Renal cortex interstitium (tissue), 15 donors: ENCODE data around the gene IFITM5. TPM values are rescaled to one million over a fixed set of nuclear protein-coding genes. Genes with fewer than 3 reads are reported as not detected.
"Not testable (repeated sequence)": the region's sequence is repeated elsewhere in the genome, so short reads cannot be mapped to it uniquely, and the experiment has no call there.

ENCODE experiments used
- DNase-seq, 11 donors: peaks; one replicate each; pipeline ENCODE4 v3.0.0-alpha.2; 2013; ENCODE audit warnings: low read depth in 9 of 11, low spot score in 4 of 11; ENCODE audit errors: extremely low read depth in 1 of 11
- long read RNA-seq, 16 experiments: transcript quantifications; one replicate each; lab custom pipeline, GENCODE V29; 2026
- polyA plus RNA-seq, 3 donors: library from polyadenylated mRNA; unstranded; fragments of 120-200 nt; gene quantifications; one replicate each; pipeline ENCODE4 v1.2.1, GENCODE V29; 2013; ENCODE audit not compliant: insufficient read length in 3 of 3

IFITM5 gene
- polyA plus RNA-seq, result under 1 TPM in 2 of 3 donors, not detected in 1; 0.19 to 0.36 TPM
- long read RNA-seq, donor 1, partial matches to known transcripts, result 592 of 609 reads
- long read RNA-seq, donor 1, other reads (novel, unspliced or antisense), result 17 of 609 reads
- long read RNA-seq, donor 2, partial matches to known transcripts, result 596 of 612 reads
- long read RNA-seq, donor 2, other reads (novel, unspliced or antisense), result 16 of 612 reads
- long read RNA-seq, donor 3, result 0 reads
- long read RNA-seq, donor 4, result 0 reads
- long read RNA-seq, donor 5, result 0 reads
- long read RNA-seq, donor 6, result 0 reads
- long read RNA-seq, donor 7, partial matches to known transcripts, result 701 of 701 reads
- long read RNA-seq, donor 7, other reads (novel, unspliced or antisense), result 0 of 701 reads
- long read RNA-seq, donor 8, result 0 reads
- long read RNA-seq, donor 9, partial matches to known transcripts, result 473 of 478 reads
- long read RNA-seq, donor 9, other reads (novel, unspliced or antisense), result 5 of 478 reads
- long read RNA-seq, donor 10, result 0 reads
- long read RNA-seq, donor 11, partial matches to known transcripts, result 0 of 388 reads
- long read RNA-seq, donor 11, other reads (novel, unspliced or antisense), result 388 of 388 reads
- long read RNA-seq, donor 12, result 0 reads
- long read RNA-seq, donor 13, result 0 reads
- long read RNA-seq, donor 14, partial matches to known transcripts, result 641 of 664 reads
- long read RNA-seq, donor 14, other reads (novel, unspliced or antisense), result 23 of 664 reads
- long read RNA-seq, donor 15, result 0 reads
- long read RNA-seq, donor 16, partial matches to known transcripts, result 1,498 of 1,503 reads
- long read RNA-seq, donor 16, other reads (novel, unspliced or antisense), result 5 of 1,503 reads

DNA sequence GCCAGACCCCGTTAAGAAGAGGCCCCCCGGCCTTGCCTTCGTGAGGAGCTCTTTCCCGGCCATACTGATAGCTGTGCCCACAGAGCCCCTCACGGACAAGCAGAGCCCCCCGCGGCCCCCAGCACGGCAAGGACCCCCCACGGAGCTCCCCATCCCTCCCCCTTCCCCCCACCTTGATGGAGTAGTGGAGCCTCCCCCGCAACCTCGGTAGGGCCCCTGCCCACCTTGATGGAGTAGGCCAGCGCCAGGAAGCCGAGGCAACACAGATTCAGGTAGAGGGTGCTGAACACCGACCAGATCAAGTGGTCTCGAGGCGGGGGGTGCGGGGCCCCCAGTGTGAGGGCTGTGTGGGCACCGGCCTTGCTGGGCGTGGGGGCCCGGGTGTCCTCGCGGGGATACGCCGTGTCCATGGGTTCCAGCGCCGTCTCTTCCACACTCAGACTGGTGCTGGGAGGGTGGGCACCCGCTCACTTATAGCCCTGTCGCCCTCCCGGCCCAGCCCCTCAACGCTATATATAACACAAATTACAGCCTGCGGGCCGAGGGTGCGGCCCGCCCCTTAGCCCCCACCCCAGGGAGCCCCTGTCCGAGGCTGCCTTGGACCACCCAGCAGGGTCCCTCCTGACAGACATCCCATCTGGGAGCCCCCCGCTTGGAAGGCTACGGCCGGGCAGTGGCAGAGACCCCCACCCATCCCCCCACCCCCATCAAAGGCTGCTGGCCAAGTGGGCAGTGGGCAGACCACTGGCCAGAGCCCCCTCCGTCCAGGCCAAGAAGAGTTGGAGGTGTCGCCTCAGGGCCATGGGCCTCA, at the start of gene IFITM5:
Gene IFITM5 (minus strand): TSS at position 446 of the 811 bp plus-strand sequence. CDS start 36 bp downstream, at position 410.
- DNase-seq, result no peak

DNA sequence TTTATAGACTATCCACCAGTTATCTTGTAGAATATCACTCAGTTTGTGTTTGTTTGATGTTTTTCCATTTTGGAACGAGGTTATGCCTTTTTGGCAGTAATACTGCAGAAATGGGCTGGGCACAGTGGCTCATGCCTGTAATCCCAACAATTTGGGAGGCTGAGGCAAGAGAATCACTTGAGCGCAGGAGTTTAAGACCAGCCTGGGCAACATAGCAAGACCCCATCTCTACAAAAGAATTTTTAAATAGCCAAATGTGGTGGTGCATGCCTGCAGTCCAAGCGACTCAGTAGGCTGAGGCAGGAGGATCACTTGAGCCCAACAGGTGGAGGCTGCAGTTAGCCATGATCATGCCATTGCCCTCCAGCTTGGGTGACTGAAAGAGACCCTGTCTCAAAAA, 47.2 kb upstream of the IFITM5 start:
- DNase-seq, result no peak

DNA sequence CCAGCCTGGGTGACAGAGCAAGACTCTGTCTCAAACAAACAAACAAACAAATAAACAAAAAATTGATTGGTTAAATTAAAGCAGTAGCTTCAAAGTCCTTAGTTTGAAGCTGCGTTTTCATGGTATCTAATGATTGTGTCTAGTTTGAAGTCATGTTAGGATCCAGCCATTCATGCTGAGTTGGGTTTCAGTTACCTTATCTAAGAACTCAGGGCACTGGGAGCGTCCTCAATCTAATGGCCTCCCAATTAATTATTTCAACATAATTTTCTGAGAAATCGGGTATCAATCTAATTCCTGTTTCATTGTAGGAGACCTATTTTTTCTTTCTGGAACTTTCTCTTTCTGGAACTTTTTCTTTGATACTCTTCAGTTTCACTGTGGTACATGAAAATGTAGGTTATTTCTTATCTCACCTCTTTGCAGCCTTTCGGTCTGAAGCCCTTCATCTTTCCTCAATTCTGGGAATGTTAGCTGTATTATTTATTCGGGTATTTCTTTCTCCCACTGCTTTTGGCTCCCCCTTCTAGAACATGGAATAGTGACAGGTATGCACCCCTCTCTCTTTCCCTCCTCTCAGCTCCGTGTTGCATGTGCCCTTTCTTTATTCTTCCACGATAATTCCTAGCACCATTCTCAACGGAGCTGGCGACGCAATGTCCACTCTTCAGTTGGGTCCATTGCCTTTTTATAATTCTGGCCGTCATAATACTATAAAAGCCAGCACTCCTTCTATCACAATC, 45.7 kb upstream of the IFITM5 start:
- no peak for DNase-seq

DNA sequence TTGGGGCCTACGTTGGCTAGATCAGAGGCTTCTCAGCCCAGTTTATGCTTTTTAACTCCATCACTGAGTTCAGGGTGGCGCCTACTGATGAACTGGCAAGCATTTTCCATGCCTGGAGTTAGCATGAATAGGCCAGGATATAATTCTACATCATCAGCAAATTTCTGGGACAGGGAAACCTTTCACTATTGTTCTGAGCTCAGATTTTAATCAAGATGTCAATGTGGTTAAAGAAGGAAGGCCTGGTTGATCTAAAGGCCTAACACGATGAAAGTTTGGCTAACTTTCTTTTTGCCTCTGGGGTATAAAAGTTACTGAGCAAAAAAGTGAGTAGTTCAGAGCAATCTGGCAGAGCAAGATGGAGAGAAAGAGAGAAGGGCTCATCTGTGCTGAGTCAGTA, 43.0 kb upstream of the IFITM5 start:
- DNase-seq, result no peak

DNA sequence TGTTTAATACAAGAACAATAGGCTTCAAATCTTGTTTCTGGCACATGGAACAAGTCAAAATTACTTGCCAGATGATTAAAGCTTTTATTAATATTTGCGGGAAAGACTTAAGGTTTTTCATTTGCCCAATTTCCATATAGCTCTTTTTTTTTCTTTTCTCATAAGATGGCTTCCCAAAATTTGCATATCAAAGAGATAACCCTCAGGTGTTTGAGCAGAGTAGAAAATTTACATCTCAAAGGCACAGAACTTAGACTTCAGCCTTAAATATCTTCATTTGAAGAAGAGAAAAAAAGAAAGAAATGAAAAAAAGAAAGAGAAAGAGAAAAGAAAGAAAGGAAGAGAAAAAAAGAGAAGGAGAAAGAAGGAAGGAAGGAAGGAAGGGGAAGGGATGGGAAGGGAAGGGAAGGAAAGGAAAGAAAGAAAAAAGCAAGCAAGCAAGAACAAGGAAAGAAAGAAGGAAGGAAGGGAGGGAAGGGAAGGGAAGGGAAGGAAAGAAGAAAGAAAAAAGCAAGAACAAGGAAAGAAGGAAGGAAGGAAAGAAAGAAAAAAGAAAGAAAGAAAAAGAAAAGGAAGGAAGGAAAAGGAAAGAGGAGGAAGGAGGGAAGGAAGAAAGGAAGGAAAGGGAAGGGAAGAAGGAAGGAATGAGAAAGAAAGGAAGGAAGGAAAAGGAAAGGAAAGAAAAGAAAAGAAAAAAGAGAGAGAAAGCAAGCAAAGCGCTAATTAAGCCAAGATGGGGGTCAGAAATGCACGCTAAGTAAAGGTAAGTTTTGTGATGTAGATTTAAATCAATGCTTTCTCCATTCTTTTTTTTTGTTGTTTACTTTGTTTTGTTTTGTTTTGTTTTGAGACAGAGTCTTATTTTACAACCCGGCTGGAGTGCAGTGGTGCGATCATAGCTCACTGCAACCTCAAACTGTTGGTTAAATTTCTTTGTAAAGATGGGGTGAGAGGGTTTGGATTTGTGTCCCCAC, 41.5 kb upstream of the IFITM5 start:
- DNase-seq, result no peak

DNA sequence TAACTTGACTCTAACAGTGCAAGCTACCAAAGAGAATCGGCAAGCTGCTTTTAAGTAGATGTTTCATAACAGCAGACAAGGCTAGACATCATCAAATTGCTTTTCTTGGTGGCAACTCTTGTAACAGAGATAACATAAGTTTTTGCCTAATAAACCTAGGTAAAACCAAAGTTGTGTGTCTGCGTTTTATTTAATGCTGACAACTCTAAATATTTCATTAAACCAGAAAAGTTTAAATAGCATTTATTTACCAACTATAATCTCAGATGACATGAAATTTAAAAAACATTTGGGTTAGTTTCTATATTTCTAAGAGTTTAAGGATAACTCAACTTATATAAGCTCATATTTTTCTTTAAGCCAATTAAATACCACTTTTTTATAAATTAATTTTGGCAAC, 40.6 kb upstream of the IFITM5 start:
- no peak for DNase-seq

DNA sequence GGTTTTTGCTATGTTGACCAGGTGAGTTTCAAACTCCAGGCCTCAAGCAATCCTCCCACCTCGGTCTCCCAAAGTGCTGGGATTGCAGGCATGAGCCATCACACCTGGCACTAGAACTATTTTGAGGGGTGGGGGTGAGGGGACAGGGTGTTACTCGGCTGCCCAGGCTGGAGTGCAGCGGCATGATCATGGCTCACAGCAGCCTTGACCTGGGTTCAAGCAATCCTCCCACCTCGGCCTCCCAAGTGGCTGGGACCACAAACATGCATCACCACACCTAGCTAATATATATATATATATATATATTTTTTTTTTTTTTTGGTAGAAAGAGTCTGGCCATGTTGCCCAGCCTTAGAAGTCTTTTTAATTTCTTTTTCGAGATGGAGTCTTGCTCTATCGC, 38.4 kb upstream of the IFITM5 start:
- no peak for DNase-seq

DNA sequence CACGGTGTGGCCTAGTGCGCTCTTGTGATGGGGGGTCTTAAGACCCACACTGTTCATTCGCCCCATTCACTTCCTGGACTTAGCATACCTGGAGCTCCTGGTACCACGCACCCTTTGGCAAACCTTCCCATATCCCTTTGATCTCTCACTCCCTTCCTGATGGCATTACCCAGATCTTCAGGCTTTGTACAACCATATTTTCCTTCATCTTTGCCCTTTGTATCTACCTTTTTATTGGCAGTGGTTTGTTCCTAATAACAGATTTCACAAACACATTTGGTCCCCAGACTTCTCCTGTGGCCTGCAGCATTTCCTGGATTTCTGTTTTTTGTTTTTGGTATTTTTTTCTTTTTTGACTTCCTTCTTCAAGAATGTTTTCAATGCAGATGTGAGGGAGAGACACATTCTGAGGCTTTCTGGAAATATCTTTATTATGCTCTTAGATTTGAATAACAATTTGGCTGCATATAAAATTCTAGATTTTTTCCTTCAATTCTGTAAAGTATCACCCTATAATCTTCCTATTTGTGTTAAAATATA, 37.4 kb upstream of the IFITM5 start:
- no peak for DNase-seq

DNA sequence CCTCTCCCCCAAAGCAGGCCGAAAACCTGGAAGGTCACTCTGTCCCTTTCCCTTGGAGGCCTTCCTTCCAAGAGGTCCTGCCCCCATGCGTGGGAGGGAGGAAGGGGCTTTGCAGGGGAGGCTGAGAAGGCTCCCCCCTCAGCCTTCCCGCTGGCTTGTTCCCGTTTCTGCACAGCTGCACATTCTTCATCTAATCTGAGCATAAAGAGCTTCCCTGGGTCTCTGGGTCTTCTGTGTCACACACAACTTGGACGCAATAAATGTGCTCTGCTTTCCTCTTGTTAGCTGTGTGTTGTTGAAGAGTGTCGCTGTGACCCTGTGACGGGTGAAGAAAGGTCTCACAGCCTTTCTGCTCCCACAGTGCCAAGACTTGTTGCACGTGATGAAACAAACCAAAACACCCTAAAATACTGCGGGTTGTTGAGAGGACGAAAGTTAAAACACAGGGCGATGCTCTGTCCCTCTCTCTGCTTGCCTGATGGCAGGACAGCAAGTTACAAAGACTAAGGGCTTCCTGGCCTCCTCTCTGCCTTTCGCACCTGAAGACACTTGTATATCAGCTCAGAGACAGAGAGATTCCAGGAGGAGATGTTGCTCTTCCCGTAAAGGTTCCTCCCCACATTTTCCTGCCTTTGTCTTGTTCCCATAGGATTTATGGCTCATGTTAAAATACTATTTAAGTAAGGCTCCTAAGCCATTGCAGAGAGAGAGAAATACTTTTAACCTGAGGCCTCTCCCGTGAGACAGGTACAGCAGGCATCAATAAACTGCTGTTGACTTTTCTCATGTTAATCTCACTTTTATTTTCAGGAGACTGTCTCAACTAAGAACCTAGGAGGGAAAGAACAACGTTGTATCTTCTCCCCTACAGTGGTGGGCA, 36.7 kb upstream of the IFITM5 start:
- peak in 3 of 11 donors; percentile 62 to 78 (median 67) for DNase-seq

DNA sequence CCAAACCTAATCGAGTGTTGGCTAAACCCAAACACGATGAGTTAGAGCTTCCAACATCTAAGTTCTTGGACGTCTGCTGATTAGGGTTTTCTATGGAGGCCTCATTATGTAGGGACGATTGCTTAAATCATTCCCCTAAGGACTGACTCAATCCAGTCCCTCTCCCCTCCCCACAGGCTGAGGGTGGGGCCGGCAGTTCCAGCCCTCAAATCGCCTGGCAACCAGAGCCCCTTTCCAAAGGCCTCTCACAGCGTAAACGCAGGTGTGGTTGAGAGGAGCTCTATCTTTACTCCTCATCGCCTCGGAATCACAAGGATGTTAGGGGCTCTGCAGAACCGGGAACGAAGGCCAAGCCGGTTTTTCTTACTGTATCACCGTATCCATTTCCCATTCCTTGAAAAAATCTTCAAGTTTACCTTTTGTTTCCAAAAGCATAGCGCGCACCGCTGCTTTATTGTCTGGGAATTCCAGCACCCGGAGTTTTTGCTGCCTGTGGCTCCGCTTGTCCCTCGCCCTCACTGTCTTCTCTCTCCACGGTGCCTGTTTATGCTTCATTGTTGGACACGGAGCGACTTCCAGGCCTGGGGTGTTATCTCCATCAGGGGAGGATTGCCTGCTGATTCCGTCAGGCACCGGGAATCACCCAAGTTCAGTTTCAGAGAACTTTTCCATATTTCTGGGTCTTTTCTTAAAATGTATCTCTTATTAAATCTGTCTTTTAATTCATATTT, 35.1 kb upstream of the IFITM5 start:
- DNase-seq, result no peak

DNA sequence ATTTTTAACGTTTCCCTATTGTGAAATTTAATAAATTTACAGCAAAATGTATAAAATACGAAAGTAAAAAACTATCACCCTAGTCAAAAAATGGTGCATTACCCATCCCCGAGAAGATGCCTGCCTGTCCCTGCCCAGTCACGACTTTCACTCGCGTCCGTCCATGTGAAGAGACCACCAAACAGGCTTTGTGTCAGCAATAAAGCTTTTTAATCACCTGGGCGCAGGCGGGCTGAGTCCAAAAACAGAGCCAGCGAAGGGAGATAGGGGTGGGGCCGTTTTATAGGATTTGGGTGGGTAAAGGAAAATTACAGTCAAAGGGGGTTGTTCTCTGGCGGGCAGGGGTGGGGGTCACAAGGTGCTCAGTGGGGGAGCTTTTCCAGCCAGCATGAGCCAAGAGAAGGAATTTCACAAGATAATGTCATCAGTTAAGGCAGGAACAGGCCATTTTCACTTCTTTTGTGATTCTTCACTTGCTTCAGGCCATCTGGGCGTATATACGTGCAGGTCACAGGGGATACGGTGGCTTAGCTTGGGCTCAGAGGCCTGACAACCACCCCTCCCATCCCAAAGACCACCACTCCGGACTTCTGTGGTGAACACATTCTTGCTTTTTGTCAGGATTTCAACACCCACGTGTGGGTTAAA, 34.4 kb upstream of the IFITM5 start:
- not testable (repeated sequence) for DNase-seq

DNA sequence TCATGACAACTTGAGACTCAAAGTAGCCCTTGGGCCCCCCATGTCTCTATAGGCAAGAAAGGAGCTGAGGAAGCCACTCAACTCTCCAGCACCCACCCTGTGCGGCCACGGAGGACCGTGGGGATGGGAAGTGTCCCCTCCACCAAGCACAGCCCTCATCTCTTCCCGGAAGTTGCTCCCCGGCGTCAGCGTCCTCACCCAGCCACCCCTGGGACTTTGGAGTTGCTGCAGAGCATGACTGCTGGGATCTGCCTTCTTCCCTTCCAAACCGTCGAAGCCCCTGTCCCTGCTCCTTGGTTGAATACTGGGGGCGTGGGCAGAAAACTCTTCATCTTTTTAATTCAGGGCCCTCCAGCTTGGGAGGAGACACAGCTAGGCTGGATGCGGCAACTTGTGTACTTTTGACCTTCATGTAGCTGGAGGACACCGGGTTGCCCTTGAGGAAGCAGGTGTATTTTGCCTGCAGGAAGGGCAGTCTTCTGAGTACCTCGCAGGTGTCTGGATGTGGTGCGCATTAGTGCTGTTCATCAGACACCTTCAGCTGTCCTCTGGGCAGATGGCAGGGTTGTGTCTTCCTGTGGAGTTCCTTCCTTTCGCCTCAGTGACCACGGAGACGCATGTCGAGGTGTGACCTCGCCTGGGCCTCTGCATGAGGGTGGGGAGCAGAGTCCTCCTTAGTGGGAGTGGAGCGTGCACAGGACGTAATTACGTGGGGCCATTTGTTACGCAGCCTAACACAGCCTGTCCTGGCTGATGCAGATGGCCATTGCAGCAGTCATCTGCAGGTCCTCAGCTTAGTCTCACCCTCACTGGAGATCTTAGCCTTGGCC, 33.5 kb upstream of the IFITM5 start:
- DNase-seq, result no peak

DNA sequence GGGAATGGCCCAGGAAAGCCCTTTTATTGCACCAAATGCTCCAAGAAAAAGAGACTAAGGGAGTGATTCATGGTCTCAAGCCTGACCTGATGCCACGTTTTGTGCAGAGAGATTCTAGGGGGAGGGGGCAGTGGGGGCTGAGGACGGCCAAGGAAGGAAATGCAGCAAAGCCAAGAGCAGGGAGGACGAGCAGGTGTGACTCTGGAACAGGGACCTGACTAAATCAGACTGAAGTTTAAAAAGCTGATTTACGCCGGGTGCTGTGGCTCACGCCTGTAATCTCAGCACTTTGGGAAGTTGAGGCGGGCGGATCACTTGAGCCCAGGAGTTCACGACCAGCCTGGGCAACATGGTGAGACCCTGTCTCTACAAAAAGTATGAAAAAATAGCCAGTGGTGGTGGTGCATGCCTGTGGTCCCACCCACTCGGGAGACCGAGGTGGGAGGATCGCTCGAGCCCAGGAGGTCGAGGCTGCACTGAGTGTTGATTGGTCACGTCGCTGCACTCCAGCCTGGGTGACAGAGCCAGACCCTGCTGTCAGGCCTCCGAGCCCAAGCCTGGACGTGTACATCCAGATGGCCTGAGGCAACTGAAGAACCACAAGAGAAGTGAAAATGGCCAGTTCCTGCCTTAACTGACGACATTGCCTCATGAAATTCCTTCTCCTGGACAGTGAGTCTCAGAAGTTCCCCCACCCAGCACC, 32.2 kb upstream of the IFITM5 start:
- DNase-seq, result no peak
